HG03442 (cell line): ENCODE data around the gene PCDHGB7.
A peak's percentile ranks its signal among the peaks of the same experiment; 100 is the strongest.
"Not testable (repeated sequence)": the region's sequence is repeated elsewhere in the genome, so short reads cannot be mapped to it uniquely, and the experiment has no call there.

ENCODE experiments used
- ATAC-seq: cut with Tn5 transposase; IDR thresholded peaks from one replicate; pipeline ENCODE4 v1.9.1; 2021; ENCODE audit warnings: mild to moderate bottlenecking, moderate library complexity; ENCODE audit not compliant: unreplicated experiment

The PCDHGB7 gene

DNA sequence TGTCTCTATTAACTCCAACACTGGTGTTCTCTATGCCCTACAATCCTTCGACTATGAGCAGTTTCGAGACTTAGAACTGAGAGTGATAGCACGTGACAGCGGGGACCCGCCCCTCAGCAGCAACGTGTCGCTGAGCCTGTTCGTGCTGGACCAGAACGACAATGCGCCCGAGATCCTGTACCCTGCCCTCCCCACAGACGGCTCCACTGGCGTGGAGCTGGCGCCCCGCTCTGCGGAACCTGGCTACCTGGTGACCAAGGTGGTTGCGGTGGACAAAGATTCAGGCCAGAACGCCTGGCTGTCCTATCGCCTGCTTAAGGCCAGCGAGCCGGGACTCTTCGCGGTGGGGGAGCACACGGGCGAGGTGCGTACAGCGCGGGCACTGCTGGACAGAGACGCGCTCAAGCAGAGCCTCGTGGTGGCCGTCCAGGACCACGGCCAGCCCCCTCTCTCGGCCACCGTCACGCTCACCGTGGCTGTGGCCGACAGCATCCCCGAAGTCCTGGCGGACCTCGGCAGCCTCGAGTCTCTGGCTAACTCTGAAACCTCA lies 5.3 kb downstream of the PCDHGB7 start:
- ATAC-seq: no peak

DNA sequence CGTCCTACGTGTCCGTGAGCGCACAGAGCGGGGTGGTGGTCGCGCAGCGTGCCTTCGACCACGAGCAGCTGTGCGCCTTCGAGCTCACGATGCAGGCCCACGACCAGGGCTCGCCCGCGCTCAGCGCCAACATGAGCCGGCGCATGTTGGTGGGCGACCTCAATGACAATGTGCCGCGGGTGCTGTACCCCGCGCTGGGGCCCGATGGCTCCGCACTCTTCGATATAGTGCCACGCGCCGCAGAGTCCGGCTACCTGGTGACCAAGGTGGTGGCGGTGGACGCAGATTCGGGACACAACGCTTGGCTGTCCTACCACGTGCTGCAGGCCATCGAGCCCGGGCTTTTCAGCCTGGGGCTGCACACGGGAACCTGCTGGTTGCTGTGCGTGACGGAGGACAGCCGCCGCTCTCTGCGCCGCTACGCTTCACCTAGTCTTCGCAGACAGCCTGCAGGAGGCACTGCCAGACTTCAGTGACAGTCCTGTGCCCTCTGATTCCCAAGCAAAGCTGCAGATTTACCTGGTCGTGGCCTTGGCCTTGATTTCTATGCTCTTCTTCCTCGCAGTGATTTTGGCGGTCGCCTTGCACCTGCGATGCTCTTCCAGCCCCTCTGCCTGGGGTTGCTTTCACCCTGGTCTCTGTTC lies 10.4 kb downstream of the PCDHGB7 start:
- no peak for ATAC-seq

DNA sequence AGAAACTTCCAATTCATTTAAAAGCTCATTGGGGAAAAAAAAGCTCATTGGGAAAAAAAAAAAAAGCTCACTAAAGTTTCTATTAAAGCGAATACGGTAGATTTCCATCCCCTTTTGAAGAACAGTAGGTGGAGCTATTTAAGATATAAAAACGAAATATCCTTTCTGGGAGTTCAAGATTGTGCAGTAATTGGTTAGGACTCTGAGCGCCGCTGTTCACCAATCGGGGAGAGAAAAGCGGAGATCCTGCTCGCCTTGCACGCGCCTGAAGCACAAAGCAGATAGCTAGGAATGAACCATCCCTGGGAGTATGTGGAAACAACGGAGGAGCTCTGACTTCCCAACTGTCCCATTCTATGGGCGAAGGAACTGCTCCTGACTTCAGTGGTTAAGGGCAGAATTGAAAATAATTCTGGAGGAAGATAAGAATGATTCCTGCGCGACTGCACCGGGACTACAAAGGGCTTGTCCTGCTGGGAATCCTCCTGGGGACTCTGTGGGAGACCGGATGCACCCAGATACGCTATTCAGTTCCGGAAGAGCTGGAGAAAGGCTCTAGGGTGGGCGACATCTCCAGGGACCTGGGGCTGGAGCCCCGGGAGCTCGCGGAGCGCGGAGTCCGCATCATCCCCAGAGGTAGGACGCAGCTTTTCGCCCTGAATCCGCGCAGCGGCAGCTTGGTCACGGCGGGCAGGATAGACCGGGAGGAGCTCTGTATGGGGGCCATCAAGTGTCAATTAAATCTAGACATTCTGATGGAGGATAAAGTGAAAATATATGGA lies 13.0 kb downstream of the PCDHGB7 start, which contains the start of gene PCDHGA12:
TSS of gene PCDHGA12 (plus strand) at position 176 of the 782 bp plus-strand sequence. CDS start at position 429, 253 bp downstream.
- peak; percentile 91 for ATAC-seq

DNA sequence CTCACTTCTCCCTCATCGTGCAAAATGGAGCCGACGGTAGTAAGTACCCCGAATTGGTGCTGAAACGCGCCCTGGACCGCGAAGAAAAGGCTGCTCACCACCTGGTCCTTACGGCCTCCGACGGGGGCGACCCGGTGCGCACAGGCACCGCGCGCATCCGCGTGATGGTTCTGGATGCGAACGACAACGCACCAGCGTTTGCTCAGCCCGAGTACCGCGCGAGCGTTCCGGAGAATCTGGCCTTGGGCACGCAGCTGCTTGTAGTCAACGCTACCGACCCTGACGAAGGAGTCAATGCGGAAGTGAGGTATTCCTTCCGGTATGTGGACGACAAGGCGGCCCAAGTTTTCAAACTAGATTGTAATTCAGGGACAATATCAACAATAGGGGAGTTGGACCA lies 13.8 kb downstream of the PCDHGB7 start:
- no peak for ATAC-seq

DNA sequence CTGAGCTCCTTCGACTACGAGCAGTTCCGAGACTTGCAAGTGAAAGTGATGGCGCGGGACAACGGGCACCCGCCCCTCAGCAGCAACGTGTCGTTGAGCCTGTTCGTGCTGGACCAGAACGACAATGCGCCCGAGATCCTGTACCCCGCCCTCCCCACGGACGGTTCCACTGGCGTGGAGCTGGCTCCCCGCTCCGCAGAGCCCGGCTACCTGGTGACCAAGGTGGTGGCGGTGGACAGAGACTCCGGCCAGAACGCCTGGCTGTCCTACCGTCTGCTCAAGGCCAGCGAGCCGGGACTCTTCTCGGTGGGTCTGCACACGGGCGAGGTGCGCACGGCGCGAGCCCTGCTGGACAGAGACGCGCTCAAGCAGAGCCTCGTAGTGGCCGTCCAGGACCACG lies 14.8 kb downstream of the PCDHGB7 start:
- ATAC-seq: not testable (repeated sequence)

DNA sequence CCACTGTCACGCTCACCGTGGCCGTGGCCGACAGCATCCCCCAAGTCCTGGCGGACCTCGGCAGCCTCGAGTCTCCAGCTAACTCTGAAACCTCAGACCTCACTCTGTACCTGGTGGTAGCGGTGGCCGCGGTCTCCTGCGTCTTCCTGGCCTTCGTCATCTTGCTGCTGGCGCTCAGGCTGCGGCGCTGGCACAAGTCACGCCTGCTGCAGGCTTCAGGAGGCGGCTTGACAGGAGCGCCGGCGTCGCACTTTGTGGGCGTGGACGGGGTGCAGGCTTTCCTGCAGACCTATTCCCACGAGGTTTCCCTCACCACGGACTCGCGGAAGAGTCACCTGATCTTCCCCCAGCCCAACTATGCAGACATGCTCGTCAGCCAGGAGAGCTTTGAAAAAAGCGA lies 15.2 kb downstream of the PCDHGB7 start:
- not testable (repeated sequence) for ATAC-seq

DNA sequence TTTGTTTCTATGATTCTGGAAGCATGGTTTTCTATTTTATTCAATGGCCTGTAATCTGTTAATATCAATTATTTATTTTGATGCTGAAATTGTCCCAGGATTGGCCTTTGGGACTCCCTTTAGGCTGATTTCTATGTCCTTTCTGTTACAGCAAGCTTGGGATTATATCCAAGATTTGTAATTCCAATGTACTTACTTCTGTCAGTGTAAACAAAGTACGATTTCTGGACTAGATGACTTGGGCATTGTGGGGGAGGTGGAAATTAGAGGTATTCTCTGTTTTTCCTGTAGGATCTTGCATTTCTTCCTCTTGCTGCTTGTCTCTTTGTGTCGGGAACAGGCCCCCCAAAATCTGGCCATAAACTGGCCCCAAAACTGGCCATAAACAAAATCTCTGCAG lies 16.5 kb downstream of the PCDHGB7 start:
- ATAC-seq: no peak

DNA sequence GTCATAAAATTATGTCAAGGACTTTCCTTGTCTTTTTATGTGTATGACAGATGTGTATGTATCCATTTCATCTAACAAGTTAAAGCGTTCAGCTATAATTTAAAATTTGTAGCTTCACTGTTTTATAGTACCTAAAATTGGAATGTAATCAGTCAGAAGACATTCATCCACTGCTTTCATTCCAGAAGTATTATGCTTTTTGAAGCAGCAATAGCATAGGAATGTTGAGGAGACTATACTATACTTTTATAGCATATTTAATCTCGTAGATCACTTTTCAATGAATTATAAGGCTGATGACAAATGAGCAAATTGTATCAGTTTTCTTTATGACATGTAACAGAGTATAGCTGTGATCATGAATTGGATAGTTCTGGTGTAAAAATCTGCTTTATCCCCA lies 19.7 kb downstream of the PCDHGB7 start:
- ATAC-seq: no peak

DNA sequence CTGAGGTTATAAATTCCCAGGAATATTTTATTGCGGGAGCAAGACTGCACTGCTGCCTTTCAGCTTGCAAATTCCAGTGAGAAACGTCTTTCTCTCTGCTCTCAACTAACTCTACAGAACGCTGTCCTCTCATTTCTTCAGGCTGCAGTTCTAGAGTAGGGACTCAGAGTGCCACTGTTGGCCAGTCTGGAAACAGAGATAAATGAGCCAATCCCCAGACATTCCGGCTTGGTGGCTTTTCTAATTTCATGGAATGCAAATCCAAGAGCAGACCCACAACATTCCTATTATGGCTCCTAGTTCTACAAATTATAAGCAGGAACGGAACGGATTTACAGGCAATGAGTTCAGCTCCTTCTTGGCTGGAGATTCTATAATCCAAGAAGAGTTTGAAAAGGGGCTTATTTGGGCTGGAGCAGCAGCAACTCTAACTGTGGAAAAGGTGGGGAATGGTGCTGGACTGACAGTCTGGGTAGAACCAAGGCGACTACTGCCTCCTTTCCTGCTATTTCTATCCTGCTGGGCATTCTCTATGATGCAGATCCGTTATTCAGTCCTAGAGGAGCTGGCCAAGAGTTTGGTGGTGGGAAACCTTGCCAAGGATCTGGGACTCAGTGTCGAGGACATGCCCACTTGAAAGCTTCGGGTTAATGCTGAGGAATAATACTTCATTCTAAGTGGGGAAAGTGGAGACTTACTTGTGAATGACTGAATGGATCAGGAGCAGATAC lies 22.1 kb downstream of the PCDHGB7 start:
- no peak for ATAC-seq

DNA sequence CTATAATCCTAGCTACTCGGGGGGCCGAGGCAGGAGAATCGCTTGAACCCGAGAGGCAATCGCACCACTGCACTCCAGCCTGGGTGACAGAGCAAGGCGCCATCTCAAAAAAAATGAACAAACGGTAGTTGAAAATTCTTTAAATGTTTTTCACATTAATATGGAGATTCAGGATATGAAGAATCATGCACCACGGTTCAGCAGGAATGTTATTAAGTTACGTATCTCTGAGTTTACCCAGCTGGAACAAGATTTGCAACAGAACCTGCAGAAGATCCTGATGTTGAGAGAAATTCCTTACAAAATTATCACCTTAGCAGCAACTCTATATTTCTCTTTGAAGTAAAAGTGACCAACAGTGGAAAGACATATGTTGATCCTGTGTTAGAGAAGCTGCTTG lies 22.9 kb downstream of the PCDHGB7 start:
- ATAC-seq: no peak

DNA sequence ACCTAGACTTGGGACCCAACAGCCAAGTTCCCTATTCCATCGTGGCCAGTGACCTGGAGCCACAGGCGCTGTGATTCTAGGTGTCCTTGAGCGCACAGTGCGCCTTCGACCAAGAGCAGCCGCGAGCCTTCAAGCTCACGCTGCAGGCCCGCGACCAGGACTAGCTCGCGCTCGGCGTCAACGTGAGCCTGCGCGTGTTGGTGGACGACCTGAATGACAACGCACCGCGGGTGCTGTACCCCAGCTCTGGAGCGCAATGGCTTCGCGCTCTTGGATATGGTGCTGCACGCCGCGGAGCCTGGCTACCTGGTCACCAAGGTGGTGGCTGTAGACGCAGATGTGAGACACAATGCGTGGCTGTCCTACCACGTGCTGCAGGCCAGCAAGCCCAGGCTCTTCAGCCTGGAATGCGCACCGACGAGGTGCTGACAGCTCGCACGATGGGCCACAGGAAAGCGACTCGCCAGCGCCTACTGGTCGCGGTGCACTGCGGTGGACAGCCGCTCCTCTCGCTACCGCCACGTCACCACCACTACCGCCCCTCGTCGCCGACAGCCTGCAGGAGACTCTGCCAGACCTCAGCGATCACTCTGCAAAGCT lies 24.2 kb downstream of the PCDHGB7 start:
- no peak for ATAC-seq

DNA sequence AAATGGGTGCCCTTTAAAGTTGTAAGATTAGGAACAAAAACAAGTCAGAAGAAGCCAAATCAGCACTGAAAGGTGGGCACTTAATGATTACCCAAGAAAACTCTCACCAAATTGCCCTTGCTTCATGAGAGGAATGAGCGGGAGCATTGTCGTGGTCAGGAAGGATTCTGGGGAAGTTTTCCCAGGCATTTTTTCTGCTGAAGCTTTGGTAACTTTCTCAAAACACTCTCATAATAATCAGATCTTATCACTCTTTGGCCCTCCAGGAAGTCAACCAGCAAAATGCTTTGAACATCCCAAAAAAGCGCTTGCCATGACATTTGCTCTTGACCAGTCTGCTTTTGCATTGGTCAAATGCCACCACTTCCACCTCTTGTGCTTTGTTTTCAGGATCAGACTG lies 47.9 kb downstream of the PCDHGB7 start:
- ATAC-seq: no peak
